K562 (cell line): ENCODE data around the gene TMEM135. TPM values are rescaled to one million over a fixed set of nuclear protein-coding genes. Genes with fewer than 3 reads are reported as not detected.

ENCODE experiments used
- ATAC-seq: fragments of 200-7000 bp; cut with Tn5 transposase; 3 replicates; pipeline ENCODE4 v1.9.1; 2020; ENCODE audit warnings: moderate library complexity
- BruUV-seq: library from RNA; stranded (reverse); fragments of 400-500 nt; replicated peaks from 2 replicates; lab custom pipeline; 2021; lab: Mats Ljungman, UMichigan
- CTCF ChIA-PET: fragments of 300-600 bp; formaldehyde crosslinking; extraction: SDS; loops from one replicate; lab custom pipeline; 2021; ENCODE audit warnings: low intra/inter-chr PET ratio; lab: Yijun Ruan, JAX
- POLR2A ChIA-PET: fragments of 300-600, 350-650 bp; sonication (Branson Sonifier 250); formaldehyde crosslinking; extraction: SDS; loops from one replicate; lab custom pipeline; 2021; ENCODE audit warnings: antibody characterized with exemption, inconsistent platforms; lab: Yijun Ruan, JAX
- DNase-seq, 4 experiments: peaks; one replicate each; pipeline versions ENCODE4 v3.0.0 to v3.0.0-alpha.2; 2011 to 2018; ENCODE audit warnings: low spot score in 3 of 4, mixed read lengths in 3 of 4; ENCODE audit errors: extremely low read depth in 1 of 4
- FAIRE-seq: peaks from 2 replicates; lab custom pipeline; 2011; peaks lifted over from hg19 to GRCh38; lab: Jason Lieb, UNC
- H2AFZ ChIP-seq: 2 replicates; pipeline ENCODE4 v1.6.0; 2011; ENCODE audit warnings: low read depth, low read length, control low read depth, inconsistent platforms
- H3K27ac ChIP-seq: fragments of 200-600 bp; 3 replicates; pipeline ENCODE4 v1.8.0; 2011; ENCODE audit warnings: low read depth, mild to moderate bottlenecking, control low read depth, inconsistent platforms, low read length, moderate library complexity, mixed read lengths; ENCODE audit errors: extremely low read depth
- H3K27me3 ChIP-seq, 2 experiments: fragments of 300-600 bp in 1 of 2; 2 replicates in 1 of 2; 3 replicates in 1 of 2; pipeline versions ENCODE4 v1.6.0 to v1.8.0; 2011; ENCODE audit warnings: inconsistent platforms in 2 of 2, low read length in 2 of 2, mild to moderate bottlenecking in 1 of 2, mixed read lengths in 1 of 2, moderate library complexity in 1 of 2; ENCODE audit not compliant: control insufficient read depth in 2 of 2, insufficient read depth in 2 of 2
- H3K36me3 ChIP-seq: fragments of 300-600 bp; 3 replicates; pipeline ENCODE4 v1.8.0; 2011; ENCODE audit warnings: mild to moderate bottlenecking, low read length, inconsistent platforms; ENCODE audit not compliant: control insufficient read depth, insufficient read depth
- H3K4me1 ChIP-seq, 2 experiments: fragments of 200-600 bp in 1 of 2; replicated peaks in 1 of 2; 2 replicates in 1 of 2; 3 replicates in 1 of 2; pipeline versions ENCODE4 v1.5.1 to v1.8.0; 2011; ENCODE audit warnings: inconsistent platforms in 2 of 2, low read length in 2 of 2, mild to moderate bottlenecking in 1 of 2, mixed read lengths in 1 of 2, moderate library complexity in 1 of 2; ENCODE audit not compliant: control insufficient read depth in 2 of 2, insufficient read depth in 2 of 2
- H3K4me2 ChIP-seq: 2 replicates; pipeline ENCODE4 v1.6.1; 2011; ENCODE audit warnings: low read length, control low read depth, inconsistent platforms, mixed read lengths; ENCODE audit not compliant: insufficient read depth
- H3K4me3 ChIP-seq: fragments of 200-600 bp; sonication (generic), shearing (Covaris generic); 2 replicates; pipeline ENCODE4 v1.5.1; 2016; ENCODE audit warnings: control low read depth, inconsistent platforms
- H3K79me2 ChIP-seq: fragments of 200-600 bp; 3 replicates; pipeline ENCODE4 v1.8.0; 2011; ENCODE audit warnings: low read length, inconsistent platforms; ENCODE audit not compliant: control insufficient read depth, insufficient read depth
- H3K9ac ChIP-seq, 2 experiments: 2 replicates each; pipeline versions ENCODE4 v1.6.0 to v1.6.1; 2011; ENCODE audit warnings: low read depth in 2 of 2, low read length in 2 of 2, control low read depth in 1 of 2, inconsistent platforms in 1 of 2, mild to moderate bottlenecking in 1 of 2, mixed read lengths in 1 of 2; ENCODE audit not compliant: insufficient read depth in 1 of 2
- H3K9me1 ChIP-seq: one replicate; pipeline ENCODE4 v1.6.0; 2011; ENCODE audit warnings: inconsistent platforms, mild to moderate bottlenecking, low read length, moderate library complexity; ENCODE audit not compliant: control insufficient read depth, insufficient read depth
- H3K9me3 ChIP-seq: replicated peaks from 2 replicates; pipeline ENCODE4 v1.5.1; 2011; ENCODE audit warnings: low read depth, low read length, inconsistent platforms; ENCODE audit not compliant: control insufficient read depth, insufficient read depth
- H4K20me1 ChIP-seq: replicated peaks from 2 replicates; pipeline ENCODE4 v1.6.1; 2011; ENCODE audit warnings: low read length, inconsistent platforms, mixed read lengths; ENCODE audit not compliant: control insufficient read depth, insufficient read depth
- CBX1 ChIP-seq: sonication (generic); IDR thresholded peaks from 2 replicates; pipeline ENCODE4 v1.6.1; 2016; ENCODE audit warnings: antibody characterized with exemption, low read depth, mild to moderate bottlenecking
- CHD2 ChIP-seq: IDR thresholded peaks from 2 replicates; pipeline ENCODE4 v1.6.1; 2011; ENCODE audit warnings: low read depth, low read length
- CTBP1 ChIP-seq: fragments of 450-650 bp; IDR thresholded peaks from 2 replicates; pipeline ENCODE4 v1.6.1; 2016; ENCODE audit warnings: borderline replicate concordance
- HDAC3 ChIP-seq: fragments of 450-650 bp; IDR thresholded peaks from 2 replicates; pipeline ENCODE4 v1.6.1; 2018; ENCODE audit warnings: borderline replicate concordance, mild to moderate bottlenecking, moderate library complexity; ENCODE audit not compliant: partially characterized antibody
- HDGF ChIP-seq: fragments of 450-650 bp; IDR thresholded peaks from 2 replicates; pipeline ENCODE4 v1.6.1; 2016
- MCM5 ChIP-seq: fragments of 450-650 bp; IDR thresholded peaks from 2 replicates; pipeline ENCODE4 v1.6.1; 2016; ENCODE audit warnings: low read depth
- MNT ChIP-seq, 2 experiments: fragments of 450-650 bp; conservative IDR thresholded peaks; 2 replicates each; pipeline ENCODE4 v1.6.1; 2017; ENCODE audit warnings: mild to moderate bottlenecking in 2 of 2, moderate library complexity in 2 of 2
- MTA2 ChIP-seq: fragments of 450-650 bp; IDR thresholded peaks from 2 replicates; pipeline ENCODE4 v1.6.1; 2016; ENCODE audit warnings: low read depth
- MTA3 ChIP-seq: fragments of 450-650 bp; formaldehyde crosslinking; IDR thresholded peaks from 2 replicates; pipeline ENCODE4 v1.6.1; 2017; ENCODE audit warnings: mild to moderate bottlenecking, borderline replicate concordance
- PTRF ChIP-seq: fragments of 450-650 bp; IDR thresholded peaks from 2 replicates; pipeline ENCODE4 v1.6.1; 2016; ENCODE audit warnings: mild to moderate bottlenecking, missing genetic modification characterization, missing compliant biosample characterization
- RHOXF2B ChIP-seq: fragments of 250-450 bp; sonication (Bioruptor Pico); conservative IDR thresholded peaks from 2 replicates; pipeline ENCODE4 v1.5.1; 2021
- SETDB1 ChIP-seq: IDR thresholded peaks from one replicate; pipeline ENCODE4 v1.6.1; 2012; ENCODE audit warnings: low read length, control low read depth, inconsistent platforms
- SIRT6 ChIP-seq: IDR thresholded peaks from one replicate; pipeline ENCODE4 v1.6.1; 2012; ENCODE audit warnings: low read depth, mild to moderate bottlenecking, control low read depth, inconsistent platforms, low read length, moderate library complexity
- STAG1 ChIP-seq: sonication (generic); formaldehyde crosslinking; IDR thresholded peaks from 2 replicates; pipeline ENCODE4 v1.5.0; 2020; ENCODE audit warnings: missing genetic modification reagents, borderline replicate concordance
- XRCC5 ChIP-seq: fragments of 200-400 bp; formaldehyde crosslinking; IDR thresholded peaks from 2 replicates; pipeline ENCODE4 v1.6.1; 2017; ENCODE audit warnings: low read depth, mild to moderate bottlenecking, low read length
- ZBTB5 ChIP-seq: fragments of 450-650 bp; IDR thresholded peaks from 2 replicates; pipeline ENCODE4 v1.6.1; 2017; ENCODE audit warnings: antibody characterized with exemption
- ZBTB8A ChIP-seq: fragments of 450-650 bp; IDR thresholded peaks from 2 replicates; pipeline ENCODE4 v1.6.1; 2018; ENCODE audit warnings: mild to moderate bottlenecking, moderate library complexity; ENCODE audit not compliant: partially characterized antibody
- ZNF79 ChIP-seq: fragments of 250-450 bp; sonication (Bioruptor Pico); IDR thresholded peaks from 2 replicates; pipeline ENCODE4 v1.4.0; 2020; ENCODE audit warnings: low read depth, mild to moderate bottlenecking, moderate library complexity
- WGBS: fragments of 100-300 bp; shearing (Covaris generic); methylation state at CpG from one replicate; pipeline ENCODE4 v1.1.6; 2016; ENCODE audit warnings: low coverage, mixed read lengths; ENCODE audit not compliant: insufficient coverage; ENCODE audit errors: missing lambda C conversion rate; 5-methylcytosine and 5-hydroxymethylcytosine counted together
- in situ Hi-C: fragments of 300-500 bp; cut with MboI; formaldehyde crosslinking; loops from 4 replicates; pipeline ENCODE4 v1.15.0; 2018; ENCODE audit warnings: inconsistent platforms, mixed read lengths
- intact Hi-C: fragments of 100-400 bp; cut with micrococcal nuclease; formaldehyde crosslinking; loops from 2 replicates; pipeline ENCODE4 v1.14.2; 2022
- polyA plus RNA-seq, 8 experiments: library from polyadenylated mRNA; depleted of rRNA in 4 of 8; stranded (reverse) in 5 of 8; unstranded in 3 of 8; fragments of >200 nt; fragmentation: Nextera tagmentation in 2 of 8; fragmentation: Illumina TruSeq in 1 of 8; extraction: Ambion mirVana in 2 of 8; extraction: Trizol in 1 of 8; gene quantifications; 2 replicates each; pipeline versions ENCODE4 v1.2.1 to v1.2.3, GENCODE V29; 2011 to 2014; ENCODE audit warnings: inconsistent platforms in 1 of 8, missing spikeins in 1 of 8
- total RNA-seq, 7 experiments: library from RNA; depleted of rRNA in 6 of 7; stranded (reverse); fragments of >200 nt in 6 of 7; fragmentation: Illumina TruSeq in 2 of 7; extraction: Trizol in 2 of 7; gene quantifications; 2 replicates each; pipeline versions ENCODE4 v1.2.1 to v1.2.3, GENCODE V29; 2011 to 2021; ENCODE audit warnings: low replicate concordance in 1 of 7

TMEM135 gene
- total and polyA plus RNA-seq, 9 of the 15 experiments (the other 6 are each of a cell fraction or from before 2014, with no cell fraction given) = 17.3 to 53.6 (median 24.9) TPM

- TF ChIP-seq CTBP1 = no peak
Measured at GRCh38 chr11:87368858-87369480, 331.2 kb downstream of the TMEM135 start (continued).

GRCh38 chr11:87369888-87370287 is 332.2 kb downstream of the TMEM135 start:
- Histone ChIP-seq H3K9me1 (no peaks in the 10 kb centered on the region), H3K9me3 (no peaks in the 10 kb centered on the region), H3K27me3 (peaks cover 0 to 6% of the 10 kb centered on the region in 2 experiments; a peak in 4 of 5 replicates), H3K79me2 (no peaks in the 10 kb centered on the region), H3K4me2 (no peak overlapping the region), H3K9ac (no peak overlapping the region), H3K36me3 (no peaks in the 10 kb centered on the region), H3K4me1 (no peaks in the 10 kb centered on the region), H3K4me3 (no peak overlapping the region), H4K20me1 (no peaks in the 10 kb centered on the region), H2AFZ (no peak overlapping the region), H3K27ac (no peak overlapping the region)
- in situ Hi-C loops = no loop called here
- TF ChIP-seq ZNF79 (CRISPR knock-in tag) (no peak), SETDB1 (no peak), MNT (conservative IDR thresholded peaks at IDR 0.05) (no peak), ZBTB5 (no peak), MTA2 (no peak), MTA3 (no peak), SIRT6 (no peak), HDAC3 (no peak), CHD2 (no peak), PTRF (tag) (no peak), XRCC5 (no peak), RHOXF2B (no peak), ZBTB8A (no peak), HDGF (no peak), CBX1 (no peak), STAG1 (CRISPR knock-in tag) (no peak), MCM5 (no peak)
- no peak for DNase-seq
- no peak for ATAC-seq
- 4% methylated on average over 4 of the region's 4 CpGs for whole genome bisulfite sequencing
- intact Hi-C loops = no loop called here
- POLR2A ChIA-PET = no interaction called here
- CTCF ChIA-PET = no interaction called here
- no peak for FAIRE-seq
- BruUV-seq = no TSS peak
